Testis (tissue), 3 donors: ENCODE data around the gene PAPSS2. TPM values are rescaled to one million over a fixed set of nuclear protein-coding genes. Genes with fewer than 3 reads are reported as not detected.

Source experiments
- DNase-seq: peaks from one replicate; pipeline ENCODE4 v3.0.0-alpha.2; 2019
- H3K27ac ChIP-seq, 2 donors: fragments of 200-600 bp; sonication (generic); one replicate each; pipeline ENCODE4 v1.5.1; 2019
- H3K27me3 ChIP-seq: fragments of 200-600 bp; sonication (generic); one replicate; pipeline ENCODE4 v1.5.1; 2019
- H3K36me3 ChIP-seq: fragments of 200-600 bp; sonication (generic); one replicate; pipeline ENCODE4 v1.5.1; 2017; ENCODE audit warnings: low read depth; ENCODE audit errors: missing control alignments
- H3K4me1 ChIP-seq: fragments of 200-600 bp; sonication (generic); one replicate; pipeline ENCODE4 v1.5.1; 2019
- H3K4me3 ChIP-seq, 2 donors: fragments of 200-600 bp; sonication (generic); one replicate each; pipeline ENCODE4 v1.5.1; 2017 to 2019
- H3K9me3 ChIP-seq: fragments of 200-600 bp; sonication (generic); one replicate; pipeline ENCODE4 v1.5.1; 2017
- CTCF ChIP-seq, 3 experiments: fragments of 450-650 bp in 2 of 3; fragments of 200-600 bp in 1 of 3; sonication (generic) in 1 of 3; IDR thresholded peaks; one replicate each; pipeline ENCODE4 v1.5.1; 2016 to 2019; ENCODE audit warnings: antibody characterized with exemption in 3 of 3, mild to moderate bottlenecking in 2 of 3, moderate library complexity in 1 of 3
- POLR2A ChIP-seq: fragments of 450-650 bp; IDR thresholded peaks from one replicate; pipeline ENCODE4 v1.6.1; 2017; ENCODE audit warnings: antibody characterized with exemption, mild to moderate bottlenecking, moderate library complexity
- WGBS, 2 donors: methylation state at CpG; one replicate each; pipeline ENCODE4 v1.1.5; 2018; 5-methylcytosine and 5-hydroxymethylcytosine counted together
- intact Hi-C: fragments of 100-400 bp; cut with DNase I; formaldehyde crosslinking; loops from one replicate; pipeline ENCODE4 v1.15.1; 2023; ENCODE audit warnings: low total_unique reads
- polyA plus RNA-seq: library from polyadenylated mRNA; stranded (reverse); fragments of 350-450 nt; fragmentation: Illumina TruSeq; extraction: RNeasy Lipid Tissue Mini Kit (QIAGEN cat#74804); gene quantifications from one replicate; pipeline ENCODE4 v1.2.3, GENCODE V29; 2014; ENCODE audit warnings: low read depth, low replicate concordance; ENCODE audit not compliant: insufficient read depth
- total RNA-seq, 2 donors: library from RNA; depleted of rRNA; stranded (reverse); fragments of >200 nt; gene quantifications; one replicate each; pipeline ENCODE4 v1.2.3, GENCODE V29; 2016

The PAPSS2 gene
- total and polyA plus RNA-seq, 3 donors from 2014 or later: 4.6 to 20.1 (median 6.4) TPM

- no peaks in the 10 kb centered on the region for H3K9me3 ChIP-seq
- intact Hi-C loops: no loop called here
- H3K4me3 ChIP-seq: no peak overlapping the region
- TF ChIP-seq CTCF (IDR thresholded peaks at IDR 0.05): no peak
- no peak for TF ChIP-seq POLR2A
- peaks cover 6% of the 10 kb centered on the region for H3K4me1 ChIP-seq
- H3K27ac ChIP-seq: no peak overlapping the region
- no peak for DNase-seq
- H3K36me3 ChIP-seq: no peaks in the 10 kb centered on the region
- no peaks in the 10 kb centered on the region for H3K27me3 ChIP-seq
- WGBS, 2 donors: 50 to 65% methylated on average over 3 of the region's 3 CpGs
Observed at GRCh38 chr10:87671139-87671815, 11.6 kb downstream of the PAPSS2 start.

GRCh38 chr10:87672551-87672950 lies 12.9 kb downstream of the PAPSS2 start:
- H3K4me1 ChIP-seq: peaks cover 6% of the 10 kb centered on the region
- WGBS, 2 donors: 92% methylated on average over 3 of the region's 3 CpGs
- TF ChIP-seq POLR2A: no peak
- no peak for TF ChIP-seq CTCF (IDR thresholded peaks at IDR 0.05)

GRCh38 chr10:87674943-87675342 lies 15.3 kb downstream of the PAPSS2 start:
- Histone ChIP-seq H3K36me3 (no peaks in the 10 kb centered on the region), H3K4me1 (no peaks in the 10 kb centered on the region), H3K4me3 (no peak overlapping the region), H3K27ac (no peak overlapping the region), H3K9me3 (no peaks in the 10 kb centered on the region), H3K27me3 (no peaks in the 10 kb centered on the region)
- no peak for DNase-seq
- intact Hi-C loops: no loop called here
- 86 to 93% methylated on average over 1 of the region's 1 CpG for WGBS, 2 donors
- TF ChIP-seq POLR2A: no peak
- no peak for TF ChIP-seq CTCF (IDR thresholded peaks at IDR 0.05)

More at GRCh38 chr10:87672551-87672950, 12.9 kb downstream of the PAPSS2 start:
- H3K27me3 ChIP-seq: no peaks in the 10 kb centered on the region
- intact Hi-C loops: no loop called here
- no peaks in the 10 kb centered on the region for H3K36me3 ChIP-seq
- no peak overlapping the region for H3K4me3 ChIP-seq
- H3K27ac ChIP-seq: no peak overlapping the region
- no peak for DNase-seq
- H3K9me3 ChIP-seq: no peaks in the 10 kb centered on the region

- DNase-seq: no peak
- TF ChIP-seq POLR2A: no peak
- TF ChIP-seq CTCF (IDR thresholded peaks at IDR 0.05): no peak
- H3K27ac ChIP-seq: no peak overlapping the region
- H3K9me3 ChIP-seq: no peaks in the 10 kb centered on the region
- intact Hi-C loops: no loop called here
- no peak overlapping the region for H3K4me3 ChIP-seq
- no peaks in the 10 kb centered on the region for H3K4me1 ChIP-seq
- H3K36me3 ChIP-seq: no peaks in the 10 kb centered on the region
- 82 to 85% methylated on average over 8 of the region's 8 CpGs for WGBS, 2 donors
- no peaks in the 10 kb centered on the region for H3K27me3 ChIP-seq
Observed at GRCh38 chr10:87675396-87676376, 16.0 kb downstream of the PAPSS2 start.
